ENCODE results near the gene IL22RA1. TPM values are rescaled to one million over a fixed set of nuclear protein-coding genes. Genes with fewer than 3 reads are reported as not detected.

IL22RA1 gene
- total and polyA plus RNA-seq, 10 of the 15 experiments (the other 5 are each of a cell fraction or from before 2014, with no cell fraction given) = not detected

- ChIA-PET RAD21 (ENCODE audit: unreplicated experiment) (no interaction called here), SMC1A (ENCODE audit: uncharacterized antibody, unreplicated experiment) (no interaction called here), POLR2A (no interaction called here), CTCF (no interaction called here)
- no peak overlapping the region for H2AFZ ChIP-seq (ENCODE audit: control insufficient read depth, low read depth, low read length)
- no peaks in the 10 kb centered on the region for H3K4me1 ChIP-seq (ENCODE audit: control insufficient read depth, insufficient read depth, low read length)
- H3K9ac ChIP-seq (ENCODE audit: control insufficient read depth, insufficient read depth, low read length) = no peak overlapping the region
- H3K4me3 ChIP-seq = no peak overlapping the region
- H3K4me2 ChIP-seq (ENCODE audit: control insufficient read depth, insufficient read depth) = no peak overlapping the region
- H3K27me3 ChIP-seq (replicated peaks in 1 of 2; ENCODE audit: control insufficient read depth in 2 of 2, insufficient read depth in 2 of 2, low read length in 1 of 2) = peaks cover 2 to 5% of the 10 kb centered on the region in 2 experiments; a peak in 2 of 4 replicates
- TF ChIP-seq NR2C2 (IDR thresholded peaks at IDR 0.05; ENCODE audit: borderline replicate concordance, control insufficient read depth, insufficient read length, low read depth) (no peak), SPI1 (IDR thresholded peaks at IDR 0.05; ENCODE audit: borderline replicate concordance, insufficient read depth, low read depth, low read length) (no peak), FOXK2 (IDR thresholded peaks at IDR 0.05) (no peak), YBX1 (IDR thresholded peaks at IDR 0.05) (no peak), NFIC (IDR thresholded peaks at IDR 0.05; ENCODE audit: low read depth, low read length) (no peak), FOXM1 (IDR thresholded peaks at IDR 0.05; ENCODE audit: low read depth, low read length) (no peak)
- intact Hi-C loops (cut with micrococcal nuclease; ENCODE audit: unreplicated experiment) = no loop called here
- BruUV-seq (replicated peaks) = no TSS peak
- no peaks in the 10 kb centered on the region for H3K9me3 ChIP-seq (replicated peaks; ENCODE audit: control insufficient read depth, insufficient read depth, low read length)
- H3K27ac ChIP-seq (ENCODE audit: control insufficient read depth, insufficient read depth) = no peak overlapping the region
- 46% methylated on average over 10 of the region's 10 CpGs for whole genome bisulfite sequencing (ENCODE audit: insufficient coverage, insufficient replicate concordance, low lambda C conversion rate, missing lambda C conversion rate)
- no peak for FAIRE-seq
- no peaks in the 10 kb centered on the region for H3K79me2 ChIP-seq (ENCODE audit: control insufficient read depth, insufficient read depth, low read length)
- H4K20me1 ChIP-seq (ENCODE audit: control insufficient read depth, insufficient read depth) = no peaks in the 10 kb centered on the region
- no peak for DNase-seq (ENCODE audit: low read depth, low spot score)
- no peak for ATAC-seq
- in situ Hi-C loops (cut with MboI) = no loop called here
- H3K36me3 ChIP-seq (ENCODE audit: control insufficient read depth in 2 of 2, insufficient read depth in 2 of 2, low read length in 1 of 2) = no peaks in the 10 kb centered on the region
Measured at GRCh38 chr1:24141311-24141997, 1.5 kb downstream of the IL22RA1 start.

- 51% methylated on average over 17 of the region's 17 CpGs for WGBS (ENCODE audit: insufficient coverage, insufficient replicate concordance, low lambda C conversion rate, missing lambda C conversion rate)
- no peaks in the 10 kb centered on the region for H3K79me2 ChIP-seq (ENCODE audit: control insufficient read depth, insufficient read depth, low read length)
- DNase-seq (ENCODE audit: low read depth, low spot score) (no peak), FAIRE-seq (no peak), ATAC-seq (no peak)
- no peaks in the 10 kb centered on the region for H3K4me1 ChIP-seq (ENCODE audit: control insufficient read depth, insufficient read depth, low read length)
- intact Hi-C loops (cut with micrococcal nuclease; ENCODE audit: unreplicated experiment) = no loop called here
- no peak overlapping the region for H2AFZ ChIP-seq (ENCODE audit: control insufficient read depth, low read depth, low read length)
- no TSS peak for BruUV-seq (replicated peaks)
- POLR2A ChIA-PET = no interaction called here
- RAD21 ChIA-PET (ENCODE audit: unreplicated experiment) = no interaction called here
- in situ Hi-C loops (cut with MboI) = no loop called here
- no peak overlapping the region for H3K9ac ChIP-seq (ENCODE audit: control insufficient read depth, insufficient read depth, low read length)
- no peak overlapping the region for H3K27ac ChIP-seq (ENCODE audit: control insufficient read depth, insufficient read depth)
- no peak overlapping the region for H3K4me3 ChIP-seq
- H3K36me3 ChIP-seq (ENCODE audit: control insufficient read depth in 2 of 2, insufficient read depth in 2 of 2, low read length in 1 of 2) = no peaks in the 10 kb centered on the region
- CTCF ChIA-PET = interaction anchor here (0.6 kb wide), 1 partner anchor 58 kb away, joined by 4 read pairs; no protein-coding TSS in a partner anchor
- H3K9me3 ChIP-seq (replicated peaks; ENCODE audit: control insufficient read depth, insufficient read depth, low read length) = no peaks in the 10 kb centered on the region; the same call in 2 of the 3 replicates
- SMC1A ChIA-PET (ENCODE audit: uncharacterized antibody, unreplicated experiment) = no interaction called here
- H4K20me1 ChIP-seq (ENCODE audit: control insufficient read depth, insufficient read depth) = no peaks in the 10 kb centered on the region
- no peak overlapping the region for H3K4me2 ChIP-seq (ENCODE audit: control insufficient read depth, insufficient read depth)
- peaks cover 2 to 5% of the 10 kb centered on the region in 2 experiments; a peak in 2 of 4 replicates for H3K27me3 ChIP-seq (replicated peaks in 1 of 2; ENCODE audit: control insufficient read depth in 2 of 2, insufficient read depth in 2 of 2, low read length in 1 of 2)
- TF ChIP-seq LARP7 (IDR thresholded peaks at IDR 0.05) = no peak
- TF ChIP-seq YY1 (IDR thresholded peaks at IDR 0.05; ENCODE audit: low read depth, low read length) = no peak
- TF ChIP-seq SMAD1 (IDR thresholded peaks at IDR 0.05; ENCODE audit: low read depth, partially characterized antibody) = no peak
- no peak for TF ChIP-seq NFYB (IDR thresholded peaks at IDR 0.05; ENCODE audit: insufficient read depth, low read depth, low read length)
- no peak for TF ChIP-seq IKZF1 (conservative IDR thresholded peaks at IDR 0.05)
- TF ChIP-seq GABPA (IDR thresholded peaks at IDR 0.05; ENCODE audit: low read depth) = no peak
- no peak for TF ChIP-seq CEBPZ (IDR thresholded peaks at IDR 0.05; ENCODE audit: low read depth, low read length)
- TF ChIP-seq ESRRA (IDR thresholded peaks at IDR 0.05; ENCODE audit: low read length) = no peak
- no peak for TF ChIP-seq CBFB (IDR thresholded peaks at IDR 0.05; ENCODE audit: low read depth)
- no peak for TF ChIP-seq EP300 (IDR thresholded peaks at IDR 0.05; ENCODE audit: borderline replicate concordance in 1 of 2, control insufficient read depth in 1 of 2, low read depth in 2 of 2, low read length in 2 of 2)
Measured at GRCh38 chr1:24140741-24141181, 2.2 kb downstream of the IL22RA1 start.
